NCI-H345 treated with DMSO at 0.1 percent for 48 hours (cell line): Measurements from ENCODE around the gene PDGFB.

ENCODE experiments used
- DNase-seq: peaks from one replicate; lab custom pipeline; 2025; ENCODE audit not compliant: unreplicated experiment; lab: John Stamatoyannopoulos, UW

The PDGFB gene

GRCh38 chr22:39208013-39208680, 36.6 kb downstream of the PDGFB start:
- no peak for DNase-seq

GRCh38 chr22:39207141-39208012, 37.4 kb downstream of the PDGFB start:
- no peak for DNase-seq

GRCh38 chr22:39206491-39206890, 38.3 kb downstream of the PDGFB start:
- DNase-seq: no peak

- DNase-seq: no peak
Measured at GRCh38 chr22:39205344-39206021, 39.3 kb downstream of the PDGFB start.

GRCh38 chr22:39204216-39204615, 40.6 kb downstream of the PDGFB start:
- no peak for DNase-seq

- DNase-seq: no peak
Measured at GRCh38 chr22:39197578-39197977, 47.2 kb downstream of the PDGFB start.

GRCh38 chr22:39194098-39194497, 50.7 kb downstream of the PDGFB start:
- no peak for DNase-seq

GRCh38 chr22:39188809-39189208, 56.0 kb downstream of the PDGFB start:
- DNase-seq: no peak

GRCh38 chr22:39185601-39186012, 59.2 kb downstream of the PDGFB start:
- DNase-seq: no peak

- DNase-seq: no peak
Measured at GRCh38 chr22:39184586-39185577, 59.9 kb downstream of the PDGFB start.

GRCh38 chr22:39183991-39184585, 60.7 kb downstream of the PDGFB start:
- no peak for DNase-seq

- DNase-seq: no peak
Measured at GRCh38 chr22:39182478-39183030, 62.2 kb downstream of the PDGFB start.

GRCh38 chr22:39181778-39182177, 63.0 kb downstream of the PDGFB start:
- DNase-seq: no peak

- DNase-seq: no peak
Measured at GRCh38 chr22:39181356-39181755, 63.4 kb downstream of the PDGFB start.

GRCh38 chr22:39179841-39180335, 64.9 kb downstream of the PDGFB start:
- DNase-seq: no peak

- no peak for DNase-seq
Measured at GRCh38 chr22:39179401-39179827, 65.4 kb downstream of the PDGFB start.

- DNase-seq: no peak
Measured at GRCh38 chr22:39178206-39179111, 66.3 kb downstream of the PDGFB start.

- no peak for DNase-seq
Measured at GRCh38 chr22:39177791-39178190, 67.0 kb downstream of the PDGFB start.

- DNase-seq: no peak
Measured at GRCh38 chr22:39177456-39177775, 67.4 kb downstream of the PDGFB start.
